Astrocyte (in vitro differentiated cells and primary cell): Measurements from ENCODE around the gene PPP2R3B. TPM values are rescaled to one million over a fixed set of nuclear protein-coding genes. Genes with fewer than 3 reads are reported as not detected.

ENCODE experiments used
- DNase-seq: peaks from one replicate; pipeline ENCODE4 v3.0.0-alpha.2; 2010; ENCODE audit warnings: low read depth
- FAIRE-seq: peaks from 2 replicates; lab custom pipeline; 2011; peaks lifted over from hg19 to GRCh38; lab: Jason Lieb, UNC
- H2AFZ ChIP-seq: 2 replicates; pipeline ENCODE4 v1.6.0; 2012; ENCODE audit warnings: low read depth, low read length, inconsistent platforms
- H3K27ac ChIP-seq: 2 replicates; pipeline ENCODE4 v1.5.1; 2011; ENCODE audit warnings: low read depth, low read length, inconsistent platforms
- H3K27me3 ChIP-seq: 2 replicates; pipeline ENCODE4 v1.6.0; 2011; ENCODE audit warnings: low read length, inconsistent platforms; ENCODE audit not compliant: insufficient read depth
- H3K36me3 ChIP-seq: 2 replicates; pipeline ENCODE4 v1.5.1; 2011; ENCODE audit warnings: low read length, inconsistent platforms; ENCODE audit not compliant: insufficient read depth
- H3K4me1 ChIP-seq: 2 replicates; pipeline ENCODE4 v1.5.1; 2011; ENCODE audit warnings: low read length, inconsistent platforms; ENCODE audit not compliant: insufficient read depth
- H3K4me2 ChIP-seq: 2 replicates; pipeline ENCODE4 v1.6.0; 2012; ENCODE audit warnings: low read length, inconsistent platforms
- H3K4me3 ChIP-seq: 2 replicates; pipeline ENCODE4 v1.5.1; 2011; ENCODE audit warnings: low read depth, mild to moderate bottlenecking, low read length, inconsistent platforms; ENCODE audit not compliant: insufficient read depth
- H3K79me2 ChIP-seq: 2 replicates; pipeline ENCODE4 v1.6.0; 2012; ENCODE audit warnings: mild to moderate bottlenecking, low read length, inconsistent platforms; ENCODE audit not compliant: insufficient read depth
- H3K9ac ChIP-seq: 2 replicates; pipeline ENCODE4 v1.6.0; 2012; ENCODE audit warnings: mild to moderate bottlenecking, low read length, inconsistent platforms
- H3K9me3 ChIP-seq: 2 replicates; pipeline ENCODE4 v1.5.1; 2012; ENCODE audit warnings: low read depth, mild to moderate bottlenecking, low read length, inconsistent platforms; ENCODE audit not compliant: insufficient read depth
- H4K20me1 ChIP-seq: 2 replicates; pipeline ENCODE4 v1.6.0; 2012; ENCODE audit warnings: low read length, inconsistent platforms; ENCODE audit not compliant: insufficient read depth
- H3K27ac Mint-ChIP-seq: one replicate; pipeline ENCODE4 v1.8.0; 2021; ENCODE audit warnings: mild to moderate bottlenecking, mixed read lengths; ENCODE audit not compliant: unreplicated experiment
- H3K27me3 Mint-ChIP-seq: one replicate; pipeline ENCODE4 v1.8.0; 2021; ENCODE audit warnings: low read depth, mixed read lengths; ENCODE audit not compliant: unreplicated experiment
- H3K36me3 Mint-ChIP-seq: one replicate; pipeline ENCODE4 v1.8.0; 2021; ENCODE audit warnings: low read depth, mixed read lengths; ENCODE audit not compliant: unreplicated experiment
- H3K4me1 Mint-ChIP-seq: one replicate; pipeline ENCODE4 v1.8.0; 2021; ENCODE audit warnings: low read depth, mixed read lengths; ENCODE audit not compliant: unreplicated experiment
- H3K4me3 Mint-ChIP-seq: one replicate; pipeline ENCODE4 v1.8.0; 2021; ENCODE audit warnings: mild to moderate bottlenecking, moderate library complexity, mixed read lengths; ENCODE audit not compliant: unreplicated experiment
- H3K9me3 Mint-ChIP-seq: one replicate; pipeline ENCODE4 v1.8.0; 2021; ENCODE audit warnings: mild to moderate bottlenecking, mixed read lengths; ENCODE audit not compliant: unreplicated experiment
- CTCF ChIP-seq: IDR thresholded peaks from 2 replicates; pipeline ENCODE4 v1.5.1; 2011; ENCODE audit warnings: low read depth, mild to moderate bottlenecking, inconsistent platforms, low read length, moderate library complexity; ENCODE audit not compliant: insufficient read depth
- EZH2 ChIP-seq: IDR thresholded peaks from 2 replicates; pipeline ENCODE4 v1.6.1; 2012; ENCODE audit warnings: mild to moderate bottlenecking, low read length, inconsistent platforms; ENCODE audit not compliant: insufficient read depth
- total RNA-seq: library from RNA; stranded (reverse); gene quantifications from 2 replicates; pipeline ENCODE4 v1.2.1, GENCODE V29; 2021

PPP2R3B gene
- total RNA-seq, 1 donor from 2014 or later: 44.7 TPM

- H3K4me1 Mint-ChIP-seq: no peaks in the 10 kb centered on the region
- TF ChIP-seq CTCF (no peak), EZH2 (no peak)
- H3K79me2 ChIP-seq: no peaks in the 10 kb centered on the region
- no peaks in the 10 kb centered on the region for H3K4me1 ChIP-seq
- H3K27me3 ChIP-seq: no peaks in the 10 kb centered on the region
- H3K9ac ChIP-seq: no peak overlapping the region
- H3K4me3 ChIP-seq: no peak overlapping the region
- no peak overlapping the region for H3K27ac Mint-ChIP-seq
- peaks cover 2% of the 10 kb centered on the region for H3K9me3 Mint-ChIP-seq
- H3K4me3 Mint-ChIP-seq: no peak overlapping the region
- peaks cover 6% of the 10 kb centered on the region for H3K36me3 ChIP-seq
- H3K27ac ChIP-seq: no peak overlapping the region
- H2AFZ ChIP-seq: no peak overlapping the region
- no peaks in the 10 kb centered on the region for H4K20me1 ChIP-seq
- no peaks in the 10 kb centered on the region for H3K9me3 ChIP-seq
- H3K27me3 Mint-ChIP-seq: no peaks in the 10 kb centered on the region
- peaks cover 25% of the 10 kb centered on the region for H3K36me3 Mint-ChIP-seq
- no peak overlapping the region for H3K4me2 ChIP-seq
- no peak for FAIRE-seq
- no peak for DNase-seq
Observed at GRCh38 chrX:291411-291901, 95.3 kb downstream of the PPP2R3B start.

- no peak overlapping the region for H2AFZ ChIP-seq
- no peak overlapping the region for H3K9ac ChIP-seq
- H3K27me3 ChIP-seq: no peaks in the 10 kb centered on the region
- no peak overlapping the region for H3K4me3 Mint-ChIP-seq
- peaks cover 7% of the 10 kb centered on the region for H3K36me3 ChIP-seq
- H4K20me1 ChIP-seq: no peaks in the 10 kb centered on the region
- no peak overlapping the region for H3K4me3 ChIP-seq
- no peak overlapping the region for H3K27ac ChIP-seq
- no peaks in the 10 kb centered on the region for H3K79me2 ChIP-seq
- no peak overlapping the region for H3K27ac Mint-ChIP-seq
- no peak for TF ChIP-seq EZH2
- TF ChIP-seq CTCF: no peak
- no peaks in the 10 kb centered on the region for H3K27me3 Mint-ChIP-seq
- H3K4me1 ChIP-seq: no peaks in the 10 kb centered on the region
- H3K9me3 ChIP-seq: no peaks in the 10 kb centered on the region
- no peak for FAIRE-seq
- H3K4me1 Mint-ChIP-seq: no peaks in the 10 kb centered on the region
- H3K4me2 ChIP-seq: no peak overlapping the region
- DNase-seq: no peak
- peaks cover 2% of the 10 kb centered on the region for H3K9me3 Mint-ChIP-seq
- peaks cover 19% of the 10 kb centered on the region for H3K36me3 Mint-ChIP-seq
Observed at GRCh38 chrX:290476-291166, 96.1 kb downstream of the PPP2R3B start.

GRCh38 chrX:288561-288991 is 98.1 kb downstream of the PPP2R3B start:
- Histone ChIP-seq H2AFZ (no peak overlapping the region), H3K4me1 (no peaks in the 10 kb centered on the region), H3K4me2 (no peak overlapping the region), H3K27ac (no peak overlapping the region), H3K36me3 (peaks cover 12% of the 10 kb centered on the region), H4K20me1 (no peaks in the 10 kb centered on the region), H3K9me3 (no peaks in the 10 kb centered on the region), H3K9ac (no peak overlapping the region), H3K27me3 (no peaks in the 10 kb centered on the region), H3K4me3 (no peak overlapping the region), H3K79me2 (no peaks in the 10 kb centered on the region)
- Mint-ChIP-seq H3K9me3 (peaks cover under 1% of the 10 kb centered on the region), H3K27ac (no peak overlapping the region), H3K4me3 (no peak overlapping the region), H3K27me3 (no peaks in the 10 kb centered on the region), H3K36me3 (peaks cover 15% of the 10 kb centered on the region), H3K4me1 (no peaks in the 10 kb centered on the region)
- TF ChIP-seq EZH2: no peak
- TF ChIP-seq CTCF: no peak
- FAIRE-seq (no peak), DNase-seq (no peak)
